Kidney (tissue), 14 donors: ENCODE measurements around the gene NSMCE1. TPM values are rescaled to one million over a fixed set of nuclear protein-coding genes. Genes with fewer than 3 reads are reported as not detected.

ENCODE experiments used
- DNase-seq, 5 donors: peaks; one replicate each; pipeline ENCODE4 v3.0.0-alpha.2; 2013 to 2020
- FAIRE-seq: peaks from 2 replicates; lab custom pipeline; 2012; peaks lifted over from hg19 to GRCh38; lab: Jason Lieb, UNC
- H3K27ac ChIP-seq, 2 donors: one replicate each; pipeline ENCODE4 v1.7.0; 2013; ENCODE audit warnings: low read depth in 2 of 2, low read length in 2 of 2, inconsistent platforms in 1 of 2
- H3K27me3 ChIP-seq: one replicate; pipeline ENCODE4 v1.7.1; 2013; ENCODE audit warnings: low read length, inconsistent platforms; ENCODE audit not compliant: control insufficient read depth, insufficient read depth
- H3K36me3 ChIP-seq, 3 donors: one replicate each; pipeline versions ENCODE4 v1.7.0 to v1.7.1; 2013; ENCODE audit warnings: low read length in 3 of 3, control low read depth in 1 of 3, inconsistent platforms in 1 of 3; ENCODE audit not compliant: insufficient read depth in 3 of 3, control insufficient read depth in 2 of 3
- H3K4me1 ChIP-seq, 3 donors: one replicate each; pipeline versions ENCODE4 v1.7.0 to v1.7.1; 2013; ENCODE audit warnings: low read length in 3 of 3, inconsistent platforms in 1 of 3, low read depth in 1 of 3; ENCODE audit not compliant: control insufficient read depth in 2 of 3, insufficient read depth in 2 of 3
- H3K4me3 ChIP-seq, 3 donors: one replicate each; pipeline versions ENCODE4 v1.7.0 to v1.8.1; 2013; ENCODE audit warnings: low read length in 3 of 3, control low read depth in 1 of 3, inconsistent platforms in 1 of 3
- H3K9ac ChIP-seq, 3 donors: one replicate each; pipeline versions ENCODE4 v1.7.0 to v1.7.1; 2013; ENCODE audit warnings: low read length in 3 of 3, control low read depth in 1 of 3, inconsistent platforms in 1 of 3
- H3K9me3 ChIP-seq, 3 donors: one replicate each; pipeline versions ENCODE4 v1.7.0 to v1.7.1; 2013; ENCODE audit warnings: low read length in 3 of 3, control low read depth in 1 of 3, inconsistent platforms in 1 of 3; ENCODE audit not compliant: control insufficient read depth in 2 of 3, insufficient read depth in 1 of 3
- CTCF ChIP-seq: IDR thresholded peaks from 3 replicates; pipeline ENCODE4 v1.5.1; 2012; ENCODE audit warnings: mild to moderate bottlenecking, moderate library complexity, borderline replicate concordance; ENCODE audit not compliant: insufficient read depth; ENCODE audit errors: extremely low read depth
- intact Hi-C: fragments of 100-400 bp; cut with DNase I; formaldehyde crosslinking; loops from one replicate; pipeline ENCODE4 v1.11.1; 2022
- polyA plus RNA-seq: library from polyadenylated mRNA; stranded (reverse); fragments of 350-450 nt; fragmentation: Illumina TruSeq; extraction: RNeasy Lipid Tissue Mini Kit (QIAGEN cat#74804); gene quantifications from one replicate; pipeline ENCODE4 v1.2.3, GENCODE V29; 2014; ENCODE audit warnings: low read depth, low replicate concordance; ENCODE audit not compliant: insufficient read depth
- total RNA-seq: library from RNA; stranded (reverse); fragmentation: NEBNext Ultra II Directional; extraction: Animal tissue kit (Norgen Biotek cat#: 25700); gene quantifications from one replicate; pipeline ENCODE4 v1.2.1, GENCODE V29; 2021
- donor health status: control.
- donor health status: control.
- donor health status: control.
- donor health status: control.
- donor health status: control.
- donor health status: DM: yes; HTN: yes; CAD: no.
- donor health status: Normal renal cell carcinoma (clear cell type).

Gene NSMCE1
- total and polyA plus RNA-seq, 2 donors from 2014 or later, result 72.1 to 145 TPM

- H3K4me1 ChIP-seq, result peaks cover 0 to 13% (median 10%) of the 10 kb centered on the region in 3 donors
- H3K4me3 ChIP-seq, result no peak overlapping the region
- H3K27me3 ChIP-seq, result no peaks in the 10 kb centered on the region
- TF ChIP-seq CTCF, result no peak
- peaks cover 0 to 16% (median 4%) of the 10 kb centered on the region in 3 donors for H3K36me3 ChIP-seq
- intact Hi-C loops, result loop anchor here (10.0 kb wide), 1 partner anchor 113 kb away; no protein-coding TSS in a partner anchor
- H3K9ac ChIP-seq, result no peak overlapping the region
- no peaks in the 10 kb centered on the region for H3K9me3 ChIP-seq
- no peak for FAIRE-seq
- DNase-seq, result no peak
- no peak overlapping the region for H3K27ac ChIP-seq
Observed at GRCh38 chr16:27231692-27232060, 36.9 kb downstream of the NSMCE1 start.

GRCh38 chr16:27230562-27231001 is 38.0 kb downstream of the NSMCE1 start:
- intact Hi-C loops, result loop anchor here (10.0 kb wide), 1 partner anchor 114 kb away; no protein-coding TSS in a partner anchor
- Histone ChIP-seq H3K36me3 (peaks cover 0 to 16% (median 7%) of the 10 kb centered on the region in 3 donors), H3K9ac (no peak overlapping the region), H3K9me3 (no peaks in the 10 kb centered on the region), H3K27ac (no peak overlapping the region), H3K4me1 (peaks cover 0 to 8% (median 8%) of the 10 kb centered on the region in 3 donors), H3K4me3 (no peak overlapping the region), H3K27me3 (no peaks in the 10 kb centered on the region)
- no peak for FAIRE-seq
- TF ChIP-seq CTCF, result no peak
- peak in 1 of 5 donors; percentile 53 for DNase-seq

- H3K4me3 ChIP-seq, result no peak overlapping the region
- no peaks in the 10 kb centered on the region for H3K27me3 ChIP-seq
- peaks cover 0 to 17% (median 11%) of the 10 kb centered on the region in 3 donors for H3K36me3 ChIP-seq
- no peak overlapping the region for H3K27ac ChIP-seq
- H3K4me1 ChIP-seq, result peaks cover 0 to 4% (median 3%) of the 10 kb centered on the region in 3 donors
- H3K9ac ChIP-seq, result no peak overlapping the region
- no peaks in the 10 kb centered on the region for H3K9me3 ChIP-seq
- TF ChIP-seq CTCF, result no peak
- DNase-seq (peak in 1 of 5 donors; percentile 47), FAIRE-seq (no peak)
- intact Hi-C loops, result loop anchor here (10.0 kb wide), 1 partner anchor 115 kb away; no protein-coding TSS in a partner anchor
Observed at GRCh38 chr16:27229891-27230470, 38.6 kb downstream of the NSMCE1 start.
